ENCODE results near the gene C11orf21.
A peak's percentile ranks its signal among the peaks of the same experiment; 100 is the strongest.

The C11orf21 gene

DNA sequence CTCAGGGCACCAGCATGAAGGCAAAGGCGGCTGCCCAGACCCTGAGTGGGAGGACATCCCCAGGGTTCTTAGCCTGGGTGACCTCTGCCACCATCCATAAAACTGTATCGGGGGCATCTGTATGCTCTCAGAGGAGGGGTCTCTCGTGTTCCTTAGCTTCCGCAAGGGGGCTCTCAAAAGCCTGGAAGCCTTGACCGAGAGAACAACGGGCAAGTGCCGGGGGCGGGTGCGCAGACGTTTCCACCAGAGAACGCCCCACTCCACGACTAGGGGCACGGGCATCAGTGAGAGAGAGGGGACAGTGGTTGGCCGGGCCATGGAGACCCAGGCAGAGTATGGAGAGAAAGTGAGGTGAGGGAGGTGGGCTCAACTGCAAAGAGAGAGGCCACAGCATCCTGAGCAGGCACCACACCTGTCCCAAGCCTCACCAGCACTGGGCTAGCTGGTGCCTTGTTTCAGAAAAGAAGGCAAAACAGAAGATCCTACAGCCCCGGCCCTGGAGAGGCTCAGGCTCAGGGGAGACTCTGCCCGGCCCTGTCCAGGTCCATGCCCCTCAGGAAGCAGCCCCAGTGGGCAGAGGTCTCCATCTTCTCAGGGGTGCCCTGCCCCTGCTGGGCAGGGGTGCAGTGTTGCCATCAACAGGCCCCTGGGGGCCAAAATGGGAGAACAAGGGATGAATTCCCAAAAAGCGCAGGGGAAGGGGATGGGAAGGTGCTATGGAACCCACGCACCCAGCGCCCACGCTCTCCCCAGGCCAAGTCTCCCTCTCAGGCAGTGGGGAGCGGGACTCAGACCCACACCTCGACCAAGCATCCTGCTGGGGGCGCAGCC is 6.0 kb upstream of the C11orf21 start:
- no peak for DNase-seq

- no peak for DNase-seq
Measured at GRCh38 chr11:2306877-2307500, 5.3 kb upstream of the C11orf21 start.

GRCh38 chr11:2306452-2306823 is 4.7 kb upstream of the C11orf21 start:
- DNase-seq: peak; percentile 93

DNA sequence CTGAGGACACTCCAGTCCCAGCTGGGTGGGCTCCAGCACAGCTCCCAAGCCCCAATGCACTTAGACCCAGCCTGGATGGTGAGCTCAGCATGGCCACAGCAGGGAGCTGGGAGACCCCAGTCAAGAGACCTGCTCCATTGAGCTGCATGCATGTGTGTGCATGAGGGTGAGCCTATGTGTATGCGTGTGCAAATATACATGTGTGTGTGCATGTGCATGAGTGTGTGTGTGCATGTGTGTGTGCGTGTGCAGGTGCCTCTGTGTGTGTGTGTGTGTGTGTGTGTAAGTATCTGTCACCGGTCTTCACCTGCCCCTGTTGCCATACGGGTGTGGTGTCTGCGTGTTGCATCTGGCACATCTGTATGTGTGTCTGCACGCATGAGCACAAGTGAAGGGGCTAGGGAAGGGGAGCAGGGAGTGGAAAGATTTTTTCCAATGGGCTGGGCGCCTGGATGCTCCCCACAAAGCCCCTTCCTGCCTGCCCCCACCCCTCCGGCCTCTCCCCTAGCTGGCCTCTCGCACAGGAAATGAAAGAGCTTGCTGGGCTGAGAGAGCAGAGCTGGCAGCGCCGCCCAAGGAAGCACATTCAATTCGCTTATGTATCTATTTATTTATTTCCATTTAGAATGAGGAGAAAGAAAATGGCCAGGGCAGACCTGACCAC is 4.2 kb upstream of the C11orf21 start:
- peak; percentile 59 for DNase-seq

DNA sequence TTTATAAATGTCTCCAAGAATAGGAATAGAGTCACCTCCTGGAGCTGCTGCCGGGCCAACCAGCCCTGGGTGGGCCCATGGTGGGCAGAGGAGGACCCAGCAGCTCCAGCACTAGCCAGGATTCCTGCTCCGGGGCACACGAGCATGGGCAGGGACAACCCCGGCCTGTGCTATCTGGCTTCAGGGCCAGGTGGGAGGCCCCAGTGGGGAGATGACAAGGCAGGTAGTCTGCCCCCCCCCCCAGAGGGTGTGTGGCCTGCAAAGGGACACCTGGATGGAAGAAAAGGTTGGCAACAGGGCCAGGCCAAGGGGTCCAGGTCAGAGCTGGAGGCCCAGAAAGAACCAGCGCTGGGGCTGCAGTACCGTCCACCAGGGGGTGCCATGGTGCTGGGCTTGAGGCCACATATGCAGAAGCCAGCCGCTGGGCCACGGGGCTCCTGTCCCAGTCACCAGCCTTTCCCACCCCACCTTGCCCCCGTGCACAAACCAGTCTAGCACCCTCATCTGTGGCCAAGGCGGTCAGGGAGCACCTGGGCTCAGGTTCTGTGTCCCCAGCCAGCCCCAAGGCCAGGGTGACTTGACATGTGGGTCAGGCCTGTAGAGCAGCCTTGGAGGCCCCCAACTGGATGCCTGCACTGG is 3.5 kb upstream of the C11orf21 start:
- peak; percentile 66 for DNase-seq

DNA sequence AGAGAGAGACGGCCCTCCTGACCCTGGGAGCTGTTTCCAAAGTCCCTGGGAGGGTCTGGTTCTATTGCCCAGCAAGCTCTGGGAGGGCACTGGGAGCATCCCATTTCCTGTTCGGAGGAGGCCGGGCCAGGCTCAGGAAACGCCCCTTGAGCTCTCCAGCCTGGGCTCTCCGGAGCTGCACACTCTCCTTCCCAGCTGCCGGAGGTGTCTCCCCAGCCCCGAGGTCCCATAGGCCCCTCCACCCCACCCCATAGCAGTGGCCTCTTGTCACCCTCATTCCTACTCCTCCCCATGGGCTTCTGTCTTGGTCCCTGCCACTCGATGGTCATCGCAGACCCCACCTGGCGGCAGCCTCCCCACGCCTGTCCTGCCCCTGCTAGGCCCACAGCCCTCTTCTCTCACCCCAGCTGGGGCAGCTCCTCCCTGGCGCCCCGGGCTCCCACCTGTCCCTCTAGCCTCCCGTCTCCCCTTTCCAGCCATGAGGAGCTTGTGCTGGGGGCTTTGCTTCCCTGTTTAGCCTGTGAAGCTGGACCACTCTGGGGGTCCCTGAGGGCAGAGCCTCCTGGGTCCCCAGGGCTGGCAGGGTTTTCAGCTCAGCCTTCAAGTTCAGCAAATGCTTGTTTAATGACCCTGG is 2.9 kb upstream of the C11orf21 start:
- DNase-seq: no peak

- DNase-seq: no peak
Measured at GRCh38 chr11:2303627-2304505, 2.1 kb upstream of the C11orf21 start.

DNA sequence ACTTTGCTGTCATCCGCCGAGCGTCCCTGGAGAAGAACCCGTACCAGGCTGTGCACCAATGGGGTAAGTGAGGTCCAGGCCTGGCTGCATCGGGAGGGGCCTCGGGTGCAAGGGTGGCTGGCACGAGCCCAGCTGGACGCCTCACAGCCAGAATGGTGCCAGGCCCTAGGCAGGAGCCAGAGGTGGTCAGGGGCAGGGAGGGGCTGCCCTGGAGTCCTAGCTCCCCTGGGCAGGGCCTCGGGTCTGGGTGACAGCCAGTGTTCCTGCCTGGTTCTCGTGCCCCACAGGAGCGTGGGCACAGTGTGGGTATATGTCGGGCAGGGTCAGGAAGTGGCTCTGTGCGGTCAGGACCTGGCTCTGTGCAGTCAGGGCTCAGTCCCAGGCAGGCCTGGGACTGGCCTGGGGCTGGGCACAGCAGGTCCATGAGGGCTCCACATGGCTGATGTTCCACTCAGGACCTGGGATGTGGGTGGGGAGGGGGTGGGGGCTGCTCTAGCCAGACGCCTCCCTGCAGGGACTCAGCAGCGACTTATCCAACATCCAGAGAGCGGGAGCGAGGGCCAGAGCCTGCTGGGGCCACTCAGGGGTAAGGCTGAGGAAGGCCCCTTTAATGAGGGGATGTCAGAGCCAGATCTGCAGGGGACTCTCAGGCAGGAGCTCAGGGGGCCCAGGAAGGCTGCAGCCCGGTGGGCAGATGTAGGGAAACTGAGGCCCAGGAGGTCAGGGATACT is 1.3 kb upstream of the C11orf21 start:
- no peak for DNase-seq

DNA sequence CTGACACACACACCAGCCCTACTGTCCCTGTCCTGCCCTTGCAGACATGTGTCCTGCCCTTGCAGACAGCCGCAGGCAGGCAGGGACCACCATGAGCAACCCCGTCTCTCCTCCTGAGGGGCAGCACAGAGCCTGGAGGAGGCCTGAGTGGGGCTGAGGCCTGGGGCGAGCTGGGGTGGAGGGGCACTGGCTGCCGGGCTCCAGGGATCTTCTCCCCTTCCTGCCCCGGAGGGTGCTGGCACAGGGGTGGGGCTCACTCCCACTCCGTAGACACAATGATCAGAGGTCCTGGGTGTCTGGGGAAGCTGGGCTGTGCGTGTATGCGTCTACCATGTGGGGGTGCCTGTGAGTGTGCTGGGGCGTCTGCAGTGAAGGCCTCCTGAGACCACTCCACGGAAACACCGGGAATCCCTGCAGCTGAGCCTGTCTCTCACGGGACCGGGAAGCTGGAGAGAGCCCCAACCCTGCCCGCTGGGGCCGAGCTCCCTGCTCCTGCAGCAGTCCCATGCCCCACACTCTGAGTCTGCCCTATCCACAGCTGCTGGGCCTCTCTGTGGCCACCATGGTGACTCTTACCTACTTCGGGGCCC is 683 bp upstream of the C11orf21 start:
- DNase-seq: no peak

- no peak for DNase-seq
Measured at GRCh38 chr11:2300936-2301630, 635 bp downstream of the C11orf21 start.

GRCh38 chr11:2300290-2300935 is 1.3 kb downstream of the C11orf21 start:
- DNase-seq: no peak

DNA sequence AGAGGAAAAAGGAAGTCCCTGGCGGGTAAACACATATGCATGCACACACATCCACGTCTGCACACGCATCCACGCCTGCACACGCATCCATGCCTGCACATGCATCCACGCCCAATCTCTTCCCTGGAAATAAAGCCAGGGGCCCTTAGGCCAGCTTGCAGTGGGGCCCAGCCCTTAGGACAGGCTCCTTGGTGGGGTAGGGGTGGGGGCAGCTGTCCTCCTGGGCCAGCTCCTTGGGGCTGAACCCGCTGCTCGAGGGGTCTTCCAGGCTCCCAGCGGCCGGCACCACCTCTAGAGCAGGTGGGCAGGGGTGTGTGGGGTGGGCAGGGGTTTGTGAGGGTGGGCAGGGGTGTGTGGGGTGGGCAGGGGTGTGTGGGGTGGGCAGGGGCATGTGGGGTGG is 1.9 kb downstream of the C11orf21 start:
- DNase-seq: no peak

GRCh38 chr11:2298795-2299761 is 2.6 kb downstream of the C11orf21 start:
- DNase-seq: no peak

DNA sequence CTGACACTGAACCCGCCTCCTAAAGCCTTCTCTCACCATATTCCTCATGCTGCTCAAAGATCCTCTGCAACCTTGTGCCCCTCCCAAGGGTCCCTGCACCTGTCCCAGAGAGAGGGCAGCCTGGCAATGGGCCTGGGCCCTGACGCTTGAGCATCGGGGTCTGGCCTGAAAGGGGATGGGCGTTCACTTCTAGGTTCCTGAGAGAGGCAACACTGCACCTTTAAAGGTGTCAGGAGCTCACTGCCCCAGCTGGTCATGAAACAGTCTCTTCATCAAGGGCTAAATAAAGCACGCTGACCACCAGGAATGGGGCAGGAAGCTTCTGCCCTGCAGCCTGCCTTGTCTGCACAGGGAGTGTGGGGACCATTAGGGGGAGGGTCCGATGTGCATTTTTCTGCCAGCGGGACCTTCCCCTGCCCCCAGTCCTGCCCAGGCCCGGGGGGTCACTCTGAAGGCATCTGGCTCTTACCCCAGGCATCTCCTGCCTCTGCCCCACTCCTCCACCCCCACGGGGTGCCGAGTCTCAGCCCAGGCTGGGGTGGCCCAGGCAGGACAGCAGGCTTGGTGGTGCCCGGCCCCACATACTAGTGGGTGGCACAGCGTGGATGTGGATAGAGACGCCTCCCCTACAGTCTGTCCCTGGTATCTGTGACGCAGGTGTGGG is 3.5 kb downstream of the C11orf21 start:
- no peak for DNase-seq

GRCh38 chr11:2297623-2298030 is 4.1 kb downstream of the C11orf21 start:
- DNase-seq: no peak

- DNase-seq: no peak
Measured at GRCh38 chr11:2296913-2297622, 4.7 kb downstream of the C11orf21 start.

All from fibroblast of skin of right biceps (primary cell).